ENCODE measurements around the gene CCDC3.
"Not testable (repeated sequence)": the region's sequence is repeated elsewhere in the genome, so short reads cannot be mapped to it uniquely, and the experiment has no call there.

The CCDC3 gene

GRCh38 chr10:13001041-13001886 is at the start of gene CCDC3:
Gene CCDC3, minus strand, starts transcription at chr10:13001713. Its CDS starts 143 bp downstream, at chr10:13001570.
- DNase-seq (ENCODE audit: low read depth, low spot score): no peak

GRCh38 chr10:13051126-13051694 is 49.7 kb upstream of the CCDC3 start:
- DNase-seq (ENCODE audit: low read depth, low spot score): no peak

GRCh38 chr10:13049774-13050420 is 48.4 kb upstream of the CCDC3 start:
- DNase-seq (ENCODE audit: low read depth, low spot score): no peak

- no peak for DNase-seq (ENCODE audit: low read depth, low spot score)
Measured at GRCh38 chr10:13048762-13049161, 47.2 kb upstream of the CCDC3 start.

GRCh38 chr10:13047529-13048206 is 46.2 kb upstream of the CCDC3 start:
- no peak for DNase-seq (ENCODE audit: low read depth, low spot score)

GRCh38 chr10:13046851-13047528 is 45.5 kb upstream of the CCDC3 start:
- no peak for DNase-seq (ENCODE audit: low read depth, low spot score)

GRCh38 chr10:13043520-13043919 is 42.0 kb upstream of the CCDC3 start:
- DNase-seq (ENCODE audit: low read depth, low spot score): no peak

GRCh38 chr10:13039761-13040160 is 38.2 kb upstream of the CCDC3 start:
- no peak for DNase-seq (ENCODE audit: low read depth, low spot score)

- no peak for DNase-seq (ENCODE audit: low read depth, low spot score)
Measured at GRCh38 chr10:13038391-13038790, 36.9 kb upstream of the CCDC3 start.

- no peak for DNase-seq (ENCODE audit: low read depth, low spot score)
Measured at GRCh38 chr10:13037832-13038231, 36.3 kb upstream of the CCDC3 start.

GRCh38 chr10:13036841-13037240 is 35.3 kb upstream of the CCDC3 start:
- no peak for DNase-seq (ENCODE audit: low read depth, low spot score)

- DNase-seq (ENCODE audit: low read depth, low spot score): not testable (repeated sequence)
Measured at GRCh38 chr10:13035731-13036130, 34.2 kb upstream of the CCDC3 start.

- DNase-seq (ENCODE audit: low read depth, low spot score): no peak
Measured at GRCh38 chr10:13026873-13027272, 25.4 kb upstream of the CCDC3 start.

- no peak for DNase-seq (ENCODE audit: low read depth, low spot score)
Measured at GRCh38 chr10:13023754-13024153, 22.2 kb upstream of the CCDC3 start.

- DNase-seq (ENCODE audit: low read depth, low spot score): no peak
Measured at GRCh38 chr10:13019280-13019679, 17.8 kb upstream of the CCDC3 start.

GRCh38 chr10:13018171-13018570 is 16.7 kb upstream of the CCDC3 start:
- DNase-seq (ENCODE audit: low read depth, low spot score): peak; percentile 15

GRCh38 chr10:13016886-13017285 is 15.4 kb upstream of the CCDC3 start:
- no peak for DNase-seq (ENCODE audit: low read depth, low spot score)

GRCh38 chr10:13016426-13016825 is 14.9 kb upstream of the CCDC3 start:
- peak; percentile 69 for DNase-seq (ENCODE audit: low read depth, low spot score)

- no peak for DNase-seq (ENCODE audit: low read depth, low spot score)
Measured at GRCh38 chr10:13006037-13006436, 4.5 kb upstream of the CCDC3 start.

- no peak for DNase-seq (ENCODE audit: low read depth, low spot score)
Measured at GRCh38 chr10:13003759-13004158, 2.2 kb upstream of the CCDC3 start.

GRCh38 chr10:13003004-13003403 is 1.5 kb upstream of the CCDC3 start:
- no peak for DNase-seq (ENCODE audit: low read depth, low spot score)

- DNase-seq (ENCODE audit: low read depth, low spot score): no peak
Measured at GRCh38 chr10:13001887-13002212, 337 bp upstream of the CCDC3 start.
